NCI-H2196 treated with DMSO at 0.1 percent for 48 hours (cell line): ENCODE measurements around the gene MYADML2.

ENCODE experiments used
- DNase-seq: peaks from one replicate; lab custom pipeline; 2025; ENCODE audit not compliant: unreplicated experiment; lab: John Stamatoyannopoulos, UW

MYADML2 gene

DNA sequence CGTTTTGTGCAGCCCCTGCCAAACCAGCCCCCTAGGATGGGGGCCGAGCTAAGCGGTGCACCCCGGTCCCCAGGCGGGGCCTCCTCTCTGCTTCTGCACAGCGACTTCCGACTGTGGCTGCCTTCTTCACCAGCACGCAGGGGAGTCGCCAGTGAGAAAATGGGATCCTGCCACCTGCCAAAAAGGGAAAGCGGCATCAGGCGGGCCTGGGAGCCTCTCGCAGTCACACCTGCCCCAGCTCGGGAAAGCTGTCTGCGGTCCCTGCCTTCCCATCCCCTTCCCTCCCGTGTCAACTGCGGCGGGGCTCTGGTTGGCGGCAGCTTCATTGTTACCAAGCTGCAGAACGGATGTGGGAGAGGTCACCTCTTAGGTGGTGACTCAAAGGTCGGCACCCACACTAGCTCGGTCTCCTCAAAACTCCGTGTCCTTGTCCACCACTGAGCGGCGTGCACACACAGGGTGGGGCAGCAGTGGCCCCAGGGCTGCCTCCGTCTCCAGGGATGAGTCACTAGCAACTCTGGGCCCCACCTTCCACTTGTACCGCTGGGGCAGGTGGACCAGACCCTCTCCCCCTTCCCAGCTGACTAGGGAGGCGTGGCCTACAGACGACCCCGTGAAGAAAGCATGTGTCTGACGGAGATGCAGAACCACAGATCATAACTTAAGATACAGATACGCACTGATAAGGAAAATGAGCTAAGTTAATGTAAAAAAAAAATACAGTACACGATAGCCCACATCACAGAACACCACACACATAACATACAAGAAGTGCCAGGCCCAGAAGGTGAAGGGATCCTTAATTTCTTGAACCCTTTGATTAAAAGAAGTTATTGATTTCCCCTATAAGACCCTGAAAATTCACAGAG lies 34.4 kb downstream of the MYADML2 start:
- DNase-seq, result no peak

DNA sequence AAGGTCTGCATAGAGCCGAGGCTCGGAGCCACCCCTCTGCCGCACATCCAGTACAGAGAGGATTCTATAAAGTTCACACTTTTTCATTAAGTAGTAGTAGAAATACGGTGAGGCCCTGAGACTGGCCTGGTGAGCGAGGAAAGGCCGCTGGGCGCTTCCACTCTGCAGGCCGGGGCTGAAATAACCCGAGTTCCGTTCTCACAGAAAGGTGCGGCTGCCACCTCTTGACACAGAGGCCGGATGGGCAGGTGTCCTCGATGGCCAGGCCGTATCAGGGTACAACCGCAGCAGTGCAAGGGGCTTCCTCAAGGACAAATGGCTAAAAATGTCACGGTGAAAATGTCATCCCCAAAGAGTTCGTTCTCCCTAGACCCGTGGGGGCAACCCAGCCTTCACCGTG lies 35.1 kb downstream of the MYADML2 start:
- no peak for DNase-seq

DNA sequence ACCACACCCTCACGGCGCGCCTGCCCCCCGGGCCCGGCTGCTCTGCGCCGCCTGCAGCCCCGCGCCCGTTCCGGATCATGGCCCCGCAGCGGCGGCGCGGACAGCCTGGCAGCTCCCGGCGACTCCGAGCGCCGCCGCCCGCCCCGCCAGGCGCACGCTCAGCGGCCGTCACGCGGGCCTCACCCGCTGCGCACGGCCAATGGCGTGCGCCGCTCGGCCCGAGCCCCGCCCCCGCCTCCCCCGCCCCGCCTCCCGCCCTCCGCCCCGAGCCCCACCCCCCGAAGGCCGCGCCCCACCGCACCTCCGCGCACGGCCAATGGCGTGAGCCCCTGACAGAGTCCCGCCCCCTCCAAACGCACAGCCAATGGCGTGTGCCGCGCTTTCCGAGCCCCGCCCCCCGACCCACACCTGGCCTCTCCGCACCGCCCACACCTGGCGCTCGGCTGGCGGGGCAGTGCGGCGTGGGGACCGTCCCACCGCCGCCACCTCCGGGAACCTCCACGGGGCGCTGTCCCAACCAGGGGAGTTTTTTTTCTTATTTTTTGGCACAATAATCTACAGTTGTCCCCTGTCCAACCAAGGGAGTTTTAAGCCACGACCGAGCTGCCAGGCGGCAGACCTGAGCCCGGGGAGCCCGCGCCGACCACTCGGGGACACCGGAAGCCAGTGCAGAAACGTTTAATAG lies 35.6 kb downstream of the MYADML2 start, which contains the start of gene PCYT2:
PCYT2 (minus strand) TSS at position 123 of the 685 bp plus-strand sequence; CDS start at position 79, 44 bp downstream.
- DNase-seq, result peak; percentile 92

DNA sequence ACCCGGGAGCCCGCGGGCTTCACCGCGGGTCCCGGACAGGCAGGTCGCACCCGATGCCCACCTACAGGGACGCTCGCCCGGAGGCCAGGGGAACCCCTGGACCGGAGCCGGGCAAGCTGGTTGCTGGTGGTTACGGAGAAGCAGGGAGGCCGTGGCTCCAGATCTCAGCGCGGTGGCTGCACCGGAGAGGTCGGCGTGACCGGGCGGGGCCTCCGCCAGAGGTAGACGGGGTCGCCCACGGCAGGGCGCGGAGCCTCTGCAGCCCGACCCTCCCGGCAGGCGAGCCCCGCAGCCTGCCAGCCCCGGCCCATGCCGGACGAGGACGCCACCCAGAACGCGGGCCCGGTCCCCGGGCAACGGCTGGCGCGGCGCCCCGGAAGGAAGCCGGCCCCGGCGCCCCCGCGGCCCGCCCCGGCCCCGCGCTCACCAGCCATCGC lies 36.2 kb downstream of the MYADML2 start:
- DNase-seq, result no peak

DNA sequence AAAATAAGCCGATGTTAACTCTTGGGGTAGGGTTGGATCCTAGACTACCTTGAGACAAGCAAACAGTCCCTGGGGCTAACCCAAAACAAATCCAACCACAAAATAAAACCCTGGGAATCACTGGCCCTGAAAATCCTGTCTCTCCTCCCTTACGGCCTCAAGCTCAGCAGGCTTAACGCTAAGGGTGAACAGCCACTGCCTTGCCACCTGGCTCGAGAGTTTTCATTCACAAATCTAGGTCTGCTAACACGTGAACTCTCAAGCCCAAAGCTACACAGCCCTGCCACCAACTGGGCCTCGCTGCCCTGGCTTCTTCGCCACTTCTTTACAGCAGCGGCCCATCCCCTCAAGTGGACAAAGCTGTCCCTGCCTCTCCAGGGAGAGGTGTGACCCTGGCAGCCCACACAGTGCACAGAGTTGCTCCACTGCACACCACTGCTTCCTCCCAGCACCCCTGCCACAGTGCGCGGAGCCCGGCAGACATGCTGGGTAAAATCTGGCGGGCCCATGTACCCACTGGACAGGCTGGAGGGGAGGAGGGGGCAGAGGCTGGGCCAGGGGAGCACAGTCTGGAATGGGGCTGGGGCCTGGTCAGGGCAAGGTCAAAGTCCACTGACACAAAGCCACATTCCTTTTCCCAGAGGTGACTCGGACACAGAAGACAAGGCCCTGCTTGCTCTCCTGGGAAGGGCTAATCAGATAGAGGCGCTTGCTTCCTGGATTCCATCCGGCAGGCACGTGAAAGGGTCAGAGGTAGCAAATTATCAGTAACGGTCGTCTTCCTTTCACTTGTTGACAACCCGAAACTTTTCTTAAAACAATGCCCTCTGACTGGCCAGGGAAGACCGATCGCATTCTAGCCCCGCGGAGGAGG lies 36.8 kb downstream of the MYADML2 start:
- DNase-seq, result no peak

DNA sequence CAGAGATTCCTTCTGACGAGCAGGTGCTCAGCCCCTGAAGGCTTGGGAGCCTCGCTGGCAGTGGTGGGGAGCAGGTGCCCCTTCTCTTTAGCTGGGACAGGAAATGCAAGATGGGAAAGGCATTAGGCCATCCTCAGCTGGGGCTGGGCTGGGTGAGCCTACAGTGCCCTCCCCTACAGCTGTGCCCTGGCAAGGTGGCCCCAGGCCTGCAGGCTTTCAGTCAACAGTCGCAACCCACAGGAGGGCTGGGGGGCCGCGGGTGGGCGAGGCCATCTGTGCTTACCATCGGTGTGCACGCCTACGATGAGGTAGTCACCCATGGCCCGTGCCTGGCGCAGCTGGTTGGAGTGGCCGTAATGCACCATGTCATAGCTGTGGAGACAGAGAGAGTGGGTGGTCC lies 37.8 kb downstream of the MYADML2 start:
- no peak for DNase-seq

DNA sequence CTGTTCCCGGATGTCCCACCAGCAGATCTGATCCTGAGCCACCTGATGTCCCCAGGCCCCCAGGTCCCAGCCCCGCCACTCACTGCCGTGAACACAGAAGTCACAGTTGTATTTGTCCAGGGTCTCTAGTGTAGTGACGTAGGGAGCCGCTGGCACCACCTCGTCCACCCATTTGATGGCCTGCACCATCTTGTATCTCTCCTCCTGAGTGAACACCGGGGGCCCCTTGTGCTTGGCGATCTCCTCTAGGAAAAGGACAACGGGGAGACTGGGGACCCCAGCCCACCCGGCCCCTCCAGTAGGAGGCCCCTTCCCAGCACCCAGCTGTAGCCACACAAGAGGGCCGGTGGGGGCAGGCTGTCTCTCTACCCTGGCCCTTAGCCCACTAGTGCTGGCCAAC lies 38.2 kb downstream of the MYADML2 start:
- DNase-seq, result no peak

DNA sequence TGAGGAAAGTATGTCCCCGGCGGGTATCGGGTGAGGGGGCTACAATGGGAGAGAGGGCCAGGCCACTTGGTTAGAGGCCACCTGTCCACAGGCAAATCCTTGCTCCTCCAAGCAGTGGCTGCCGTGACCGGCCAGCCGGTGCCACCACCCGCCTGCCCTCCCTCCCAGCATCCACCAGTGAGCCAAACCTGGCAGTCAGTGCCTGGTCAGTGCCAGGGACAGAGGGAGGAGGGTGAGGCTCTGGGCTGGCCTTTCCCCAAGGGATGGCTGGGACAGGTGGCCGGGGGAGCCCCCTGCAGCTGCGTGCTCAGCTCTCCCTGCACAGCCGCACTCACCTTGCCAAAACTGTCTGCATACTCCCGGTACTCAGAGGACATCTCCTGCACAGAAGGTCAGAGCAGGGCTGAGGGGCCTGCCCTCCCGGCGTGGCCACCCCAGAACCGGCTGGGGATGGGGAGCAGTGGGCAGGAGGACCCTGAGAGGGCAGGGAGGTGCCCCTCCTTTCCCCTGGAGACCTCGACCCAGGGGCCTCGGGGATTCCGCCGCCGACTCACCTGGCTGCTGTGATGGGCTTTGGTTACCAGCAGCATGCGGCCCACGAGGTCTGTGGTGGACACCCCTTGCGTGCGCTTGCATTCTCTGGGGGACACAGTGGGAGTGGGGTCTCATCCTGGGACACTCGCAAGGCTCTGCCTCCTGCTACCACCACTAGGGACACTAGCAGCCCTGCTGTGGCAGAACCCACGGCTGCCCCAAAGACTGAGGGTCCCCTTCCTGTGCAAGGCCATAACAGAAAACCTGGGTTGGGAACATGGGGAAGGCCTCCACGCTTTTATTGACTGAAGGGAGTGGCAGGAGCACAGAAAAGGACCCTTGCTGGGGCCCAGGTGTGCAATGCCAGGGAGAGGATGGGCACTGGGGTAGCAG lies 39.6 kb downstream of the MYADML2 start:
- DNase-seq, result no peak

DNA sequence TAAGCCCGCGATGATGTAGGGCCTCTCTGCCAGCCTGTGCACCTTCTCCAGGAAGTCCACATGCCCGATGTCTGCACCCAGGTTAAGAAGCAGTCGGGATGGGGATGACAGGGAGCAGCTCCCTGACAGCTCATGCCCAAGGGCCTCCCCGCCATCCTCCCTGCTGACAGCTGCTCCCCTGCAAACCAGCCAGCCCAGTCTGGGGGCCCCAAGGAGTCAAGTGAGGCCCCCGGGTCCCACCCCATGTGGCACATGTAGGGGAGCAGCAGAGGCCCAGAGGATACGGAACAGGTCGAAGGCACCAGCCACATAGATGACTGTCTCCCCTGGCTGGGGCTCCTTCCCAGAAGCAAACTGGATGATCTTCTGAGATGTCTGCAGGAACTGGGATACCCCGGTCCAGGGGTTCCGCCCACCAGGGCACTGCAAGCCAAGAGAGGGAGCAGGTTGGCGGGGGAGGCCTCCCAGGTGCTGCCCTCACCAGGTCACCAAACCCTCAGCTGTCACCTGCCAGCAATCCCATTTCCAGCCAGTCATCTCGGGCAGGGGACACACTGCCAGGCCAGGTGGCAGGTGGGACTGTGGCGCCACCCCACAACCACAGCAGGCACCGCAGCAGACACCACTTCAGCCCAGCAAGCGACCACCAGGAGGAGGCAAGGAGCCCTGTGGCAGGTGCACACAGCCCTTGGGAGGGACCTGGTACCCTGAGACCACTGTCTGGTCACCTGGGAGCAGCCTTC lies 40.4 kb downstream of the MYADML2 start:
- no peak for DNase-seq

DNA sequence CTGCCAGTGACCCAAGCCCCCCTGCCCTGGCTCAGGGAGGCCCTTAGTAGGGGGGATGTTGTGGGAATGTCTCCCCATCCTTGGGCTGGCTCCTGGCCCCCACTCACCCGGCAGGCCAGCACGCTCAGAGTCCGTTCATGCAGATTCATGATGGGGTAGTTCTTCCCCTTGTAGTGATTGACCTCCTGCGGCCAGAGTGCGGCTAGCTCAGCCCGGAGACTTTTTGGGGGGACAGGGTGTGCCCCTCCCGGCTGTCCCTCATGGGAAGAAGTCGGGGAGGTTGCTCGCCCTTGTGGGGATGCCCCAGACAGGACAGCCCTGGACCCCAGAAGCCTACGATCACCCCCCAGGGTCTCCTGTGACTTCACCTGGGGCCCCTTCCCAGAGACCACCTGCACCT lies 41.0 kb downstream of the MYADML2 start:
- no peak for DNase-seq

DNA sequence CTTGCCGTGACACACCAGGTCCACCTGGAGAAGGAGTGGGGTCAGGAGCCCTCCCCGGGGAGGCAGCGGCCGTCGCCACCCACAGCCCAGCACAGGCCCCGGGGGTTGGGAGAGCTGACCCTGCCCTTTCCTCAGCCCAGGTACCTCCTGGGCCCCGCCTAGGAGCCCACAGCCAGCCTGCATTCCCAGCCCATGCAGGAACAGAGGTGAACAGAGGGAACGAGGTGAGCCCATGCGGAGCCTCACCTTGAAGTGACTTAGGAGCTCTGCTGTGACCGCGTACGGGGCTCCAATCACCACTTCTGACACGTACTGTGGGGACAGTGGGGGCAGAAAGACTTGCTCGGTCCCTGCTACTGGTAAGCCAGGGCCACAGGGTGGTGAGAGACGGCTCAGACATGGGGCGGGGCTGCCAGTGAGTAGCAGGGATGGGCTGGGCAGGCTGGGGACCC lies 41.6 kb downstream of the MYADML2 start:
- DNase-seq, result no peak

DNA sequence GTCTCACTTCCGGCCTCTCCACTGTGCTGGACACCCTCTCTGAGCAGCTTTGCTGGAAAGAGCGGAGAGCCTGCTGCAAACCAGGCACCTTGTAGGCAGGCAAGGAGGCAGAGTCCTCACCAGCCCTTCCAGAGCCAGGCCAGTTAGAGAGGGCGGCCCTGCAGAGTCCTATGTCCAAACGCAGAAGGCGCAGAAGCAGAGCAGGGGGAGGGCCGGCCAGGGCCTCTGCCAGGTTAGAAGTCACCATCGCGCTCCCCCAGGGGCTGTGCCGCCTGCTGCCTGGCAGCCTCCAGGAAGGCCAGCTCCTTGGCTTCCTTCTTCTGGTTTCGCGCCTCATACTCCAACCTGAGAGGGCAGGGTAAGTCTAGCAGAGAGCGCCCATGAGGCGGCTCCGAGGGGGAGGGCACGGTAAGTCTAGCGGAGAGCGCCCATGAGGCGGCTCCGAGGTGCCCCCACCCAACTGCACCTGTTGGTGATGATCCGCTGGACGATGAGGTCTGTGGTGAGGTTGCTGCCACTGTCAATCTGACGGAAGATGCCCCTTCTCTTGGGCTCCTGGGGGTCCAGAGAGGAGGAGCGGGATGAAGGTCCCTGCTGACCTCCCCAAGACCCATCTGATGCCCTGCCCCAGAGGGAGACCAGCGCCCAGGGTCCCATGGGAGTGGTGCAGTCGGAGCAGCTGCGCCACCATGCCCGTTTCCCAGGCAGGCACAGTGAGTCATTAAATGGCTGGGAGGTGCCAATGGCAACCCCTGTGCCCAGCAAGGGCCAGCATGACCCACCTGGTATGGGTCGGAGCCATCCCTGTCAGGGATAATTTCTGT lies 42.2 kb downstream of the MYADML2 start:
- no peak for DNase-seq

DNA sequence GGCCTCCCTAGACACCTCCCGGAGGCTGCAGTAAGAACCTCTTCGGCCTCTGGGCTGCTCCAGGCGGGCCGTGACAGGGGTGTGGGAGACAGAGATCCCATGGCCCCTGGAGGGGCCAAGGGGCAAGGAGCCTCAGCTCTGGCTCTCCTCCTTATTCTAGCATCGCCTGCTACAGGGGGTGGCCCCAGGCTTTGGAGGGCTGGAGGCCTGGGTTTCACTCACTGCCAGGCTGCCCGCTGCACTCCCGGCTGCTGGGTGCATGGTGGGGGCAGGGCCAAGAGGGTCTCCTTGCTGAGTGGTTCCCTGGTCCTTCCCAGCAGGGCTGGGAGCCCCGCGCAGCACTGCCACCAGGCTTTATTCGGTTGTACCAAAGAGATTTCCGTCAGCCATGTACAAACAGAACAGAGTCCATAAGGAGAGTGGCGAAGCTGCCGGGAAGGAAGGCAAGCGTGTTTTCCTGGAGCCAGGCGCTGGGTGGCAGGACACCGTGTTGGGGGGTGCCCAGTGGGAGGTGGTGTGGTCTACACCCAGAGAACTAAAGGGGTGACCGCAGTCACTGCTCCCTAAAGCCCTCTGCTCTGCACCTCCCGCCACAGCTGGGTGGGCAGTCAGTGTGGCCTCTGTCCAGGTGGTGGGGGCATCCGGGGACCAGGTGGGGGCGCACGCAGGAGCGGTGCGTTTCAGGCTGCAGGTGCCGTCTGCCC lies 43.0 kb downstream of the MYADML2 start:
- no peak for DNase-seq

DNA sequence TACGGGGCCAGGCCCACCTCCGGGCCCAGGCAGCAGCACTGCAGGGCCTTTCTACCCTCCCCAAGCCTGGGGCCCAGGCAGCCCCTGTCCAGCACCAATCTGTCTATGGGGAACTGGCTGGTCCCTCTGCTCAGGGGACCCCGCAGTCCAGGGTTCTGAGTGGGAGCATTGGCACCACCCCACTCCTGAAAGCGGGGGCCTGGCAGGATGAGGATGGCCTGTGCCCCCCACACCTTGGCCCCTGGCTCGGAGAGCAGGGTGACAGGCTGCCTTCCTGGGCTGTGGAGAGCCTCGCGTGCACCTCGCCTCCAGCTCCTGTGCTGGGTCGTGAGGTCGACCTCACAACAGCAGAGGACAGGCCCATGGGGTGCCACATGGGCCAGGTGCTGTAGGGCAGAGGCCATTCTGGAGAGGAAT lies 43.6 kb downstream of the MYADML2 start:
- DNase-seq, result no peak

DNA sequence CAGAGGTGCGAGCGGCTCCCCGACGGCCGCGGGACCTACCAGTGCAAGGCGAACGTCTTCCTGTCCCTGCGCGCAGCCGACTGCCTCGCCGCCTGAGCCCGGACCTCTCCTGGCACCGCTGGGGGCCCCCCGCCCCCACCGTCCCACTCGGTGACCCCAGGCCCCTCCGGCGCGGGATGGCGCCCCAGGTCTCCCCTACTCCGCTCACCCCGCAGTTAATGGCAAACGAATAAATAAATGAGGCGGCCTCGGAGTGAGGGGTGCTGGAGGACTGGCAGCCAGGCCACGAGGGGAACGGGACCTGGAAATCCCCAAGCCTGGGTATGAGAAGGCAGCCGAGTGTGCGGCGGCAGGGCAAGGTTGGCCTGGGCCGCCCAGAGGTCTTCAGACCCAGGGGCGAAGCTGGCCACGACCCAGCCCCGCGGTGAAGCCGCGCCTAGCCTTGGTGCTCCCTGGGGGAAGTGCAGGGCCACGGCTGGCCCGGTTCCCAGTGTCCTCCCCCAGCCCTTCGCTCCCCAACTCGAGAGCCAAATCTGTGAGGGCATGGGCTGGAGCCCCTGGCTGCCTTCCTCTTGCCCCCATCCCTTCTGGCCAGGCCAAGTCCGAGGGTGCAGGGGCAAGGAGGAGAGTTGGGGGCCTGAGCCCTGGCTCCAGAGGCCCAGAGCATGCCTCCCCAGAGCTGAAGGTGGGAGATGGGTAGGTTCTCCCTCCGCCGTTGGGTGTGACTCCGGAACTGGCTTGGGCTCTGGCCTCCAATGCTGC lies 44.2 kb downstream of the MYADML2 start:
- DNase-seq, result no peak

DNA sequence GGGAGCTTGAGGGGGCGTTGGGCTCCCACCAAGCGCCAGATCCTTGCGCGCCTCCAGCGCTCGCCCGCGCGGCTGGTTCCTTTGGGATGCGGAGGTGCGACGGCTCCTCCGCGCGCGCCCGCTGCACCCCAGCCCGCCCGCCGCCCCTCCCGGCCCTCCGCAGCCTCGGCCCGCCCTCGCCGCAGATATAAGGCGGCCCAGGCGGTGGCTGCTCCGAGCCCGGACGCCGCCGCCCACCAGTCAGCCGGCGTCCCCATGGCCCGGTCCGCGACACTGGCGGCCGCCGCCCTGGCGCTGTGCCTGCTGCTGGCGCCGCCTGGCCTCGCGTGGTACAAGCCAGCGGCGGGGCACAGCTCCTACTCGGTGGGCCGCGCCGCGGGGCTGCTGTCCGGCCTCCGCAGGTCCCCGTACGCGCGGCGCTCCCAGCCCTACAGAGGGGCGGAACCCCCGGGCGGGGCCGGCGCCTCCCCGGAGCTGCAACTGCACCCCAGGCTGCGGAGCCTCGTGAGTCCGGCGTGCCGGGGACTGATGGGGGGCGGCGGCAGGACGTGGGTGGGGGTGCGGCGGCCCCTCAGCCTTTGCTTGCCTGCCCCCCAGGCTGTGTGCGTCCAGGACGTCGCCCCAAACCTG lies 44.9 kb downstream of the MYADML2 start, which contains the start of gene NPB:
NPB (plus strand) TSS at position 216 of the 630 bp plus-strand sequence; CDS start at position 256, 40 bp downstream.
- DNase-seq, result no peak
